ENCODE data around the gene KEL. TPM values are rescaled to one million over a fixed set of nuclear protein-coding genes. Genes with fewer than 3 reads are reported as not detected.

KEL gene
- total RNA-seq, 1 experiment from 2014 or later, result not detected

- Histone ChIP-seq H4K20me1 (ENCODE audit: insufficient read depth, low read depth, low read length) (no peaks in the 10 kb centered on the region), H3K9ac (ENCODE audit: low read length) (no peak overlapping the region), H3K9me2 (replicated peaks; ENCODE audit: insufficient read depth, low read length) (no peaks in the 10 kb centered on the region), H3K36me3 (ENCODE audit: insufficient read depth, low read length) (no peaks in the 10 kb centered on the region), H3K27ac (ENCODE audit: low read length) (no peak overlapping the region), H3K27me3 (ENCODE audit: low read length) (no peaks in the 10 kb centered on the region), H3K4me1 (ENCODE audit: low read length) (peaks cover 13% of the 10 kb centered on the region), H3K4me3 (ENCODE audit: low read length) (no peak overlapping the region), H2AFZ (ENCODE audit: low read length) (no peak overlapping the region), H3K79me2 (ENCODE audit: low read length) (no peaks in the 10 kb centered on the region), H3K9me3 (ENCODE audit: low read length) (no peaks in the 10 kb centered on the region), H3K4me2 (ENCODE audit: low read depth, low read length, poor library complexity, severe bottlenecking) (no peak overlapping the region)
- no peak for DNase-seq
Measured at GRCh38 chr7:142930126-142930730, 31.9 kb downstream of the KEL start.

GRCh38 chr7:142927949-142928348, 34.2 kb downstream of the KEL start:
- Histone ChIP-seq H3K4me2 (ENCODE audit: low read depth, low read length, poor library complexity, severe bottlenecking) (no peak overlapping the region), H3K4me3 (ENCODE audit: low read length) (no peak overlapping the region), H3K27me3 (ENCODE audit: low read length) (no peaks in the 10 kb centered on the region), H3K9me2 (replicated peaks; ENCODE audit: insufficient read depth, low read length) (no peaks in the 10 kb centered on the region), H3K9me3 (ENCODE audit: low read length) (no peaks in the 10 kb centered on the region), H3K27ac (ENCODE audit: low read length) (no peak overlapping the region), H2AFZ (ENCODE audit: low read length) (no peak overlapping the region), H3K9ac (ENCODE audit: low read length) (no peak overlapping the region), H3K4me1 (ENCODE audit: low read length) (peaks cover 13% of the 10 kb centered on the region), H4K20me1 (ENCODE audit: insufficient read depth, low read depth, low read length) (no peaks in the 10 kb centered on the region), H3K36me3 (ENCODE audit: insufficient read depth, low read length) (no peaks in the 10 kb centered on the region), H3K79me2 (ENCODE audit: low read length) (no peaks in the 10 kb centered on the region)
- DNase-seq, result no peak

GRCh38 chr7:142927085-142927745, 34.9 kb downstream of the KEL start:
- no peak overlapping the region for H3K27ac ChIP-seq (ENCODE audit: low read length)
- H4K20me1 ChIP-seq (ENCODE audit: insufficient read depth, low read depth, low read length), result no peaks in the 10 kb centered on the region
- H2AFZ ChIP-seq (ENCODE audit: low read length), result 0 out of 2 replicates have a peak overlapping the region, but pooled peaks have one; percentile 63
- H3K4me3 ChIP-seq (ENCODE audit: low read length), result no peak overlapping the region
- H3K4me1 ChIP-seq (ENCODE audit: low read length), result peaks cover 13% of the 10 kb centered on the region
- peak overlapping the region; percentile 27 for H3K4me2 ChIP-seq (ENCODE audit: low read depth, low read length, poor library complexity, severe bottlenecking)
- no peaks in the 10 kb centered on the region for H3K79me2 ChIP-seq (ENCODE audit: low read length)
- DNase-seq, result peak; percentile 53
- H3K9ac ChIP-seq (ENCODE audit: low read length), result no peak overlapping the region
- H3K36me3 ChIP-seq (ENCODE audit: insufficient read depth, low read length), result no peaks in the 10 kb centered on the region
- no peaks in the 10 kb centered on the region for H3K9me3 ChIP-seq (ENCODE audit: low read length)
- no peaks in the 10 kb centered on the region for H3K9me2 ChIP-seq (replicated peaks; ENCODE audit: insufficient read depth, low read length)
- no peaks in the 10 kb centered on the region for H3K27me3 ChIP-seq (ENCODE audit: low read length)

GRCh38 chr7:142925413-142925812, 36.8 kb downstream of the KEL start:
- Histone ChIP-seq H3K36me3 (ENCODE audit: insufficient read depth, low read length) (no peaks in the 10 kb centered on the region), H3K27me3 (ENCODE audit: low read length) (no peaks in the 10 kb centered on the region), H3K9me2 (replicated peaks; ENCODE audit: insufficient read depth, low read length) (no peaks in the 10 kb centered on the region), H4K20me1 (ENCODE audit: insufficient read depth, low read depth, low read length) (no peaks in the 10 kb centered on the region), H3K4me3 (ENCODE audit: low read length) (no peak overlapping the region), H3K9ac (ENCODE audit: low read length) (no peak overlapping the region), H3K79me2 (ENCODE audit: low read length) (no peaks in the 10 kb centered on the region), H3K9me3 (ENCODE audit: low read length) (no peaks in the 10 kb centered on the region), H3K4me2 (ENCODE audit: low read depth, low read length, poor library complexity, severe bottlenecking) (no peak overlapping the region), H3K27ac (ENCODE audit: low read length) (no peak overlapping the region), H2AFZ (ENCODE audit: low read length) (no peak overlapping the region), H3K4me1 (ENCODE audit: low read length) (peaks cover 13% of the 10 kb centered on the region)
- DNase-seq, result peak; percentile 77

GRCh38 chr7:142923391-142923790, 38.8 kb downstream of the KEL start:
- H2AFZ ChIP-seq (ENCODE audit: low read length), result no peak overlapping the region
- no peaks in the 10 kb centered on the region for H3K27me3 ChIP-seq (ENCODE audit: low read length)
- H3K4me3 ChIP-seq (ENCODE audit: low read length), result no peak overlapping the region
- H3K4me2 ChIP-seq (ENCODE audit: low read depth, low read length, poor library complexity, severe bottlenecking), result no peak overlapping the region
- no peak overlapping the region for H3K9ac ChIP-seq (ENCODE audit: low read length)
- H3K36me3 ChIP-seq (ENCODE audit: insufficient read depth, low read length), result no peaks in the 10 kb centered on the region
- H3K4me1 ChIP-seq (ENCODE audit: low read length), result peaks cover 13% of the 10 kb centered on the region
- no peaks in the 10 kb centered on the region for H3K9me2 ChIP-seq (replicated peaks; ENCODE audit: insufficient read depth, low read length)
- H4K20me1 ChIP-seq (ENCODE audit: insufficient read depth, low read depth, low read length), result no peaks in the 10 kb centered on the region
- H3K27ac ChIP-seq (ENCODE audit: low read length), result no peak overlapping the region
- DNase-seq, result no peak
- no peaks in the 10 kb centered on the region for H3K79me2 ChIP-seq (ENCODE audit: low read length)
- no peaks in the 10 kb centered on the region for H3K9me3 ChIP-seq (ENCODE audit: low read length)

GRCh38 chr7:142919656-142920055, 42.5 kb downstream of the KEL start:
- Histone ChIP-seq H3K9me2 (replicated peaks; ENCODE audit: insufficient read depth, low read length) (no peaks in the 10 kb centered on the region), H3K4me1 (ENCODE audit: low read length) (no peaks in the 10 kb centered on the region), H4K20me1 (ENCODE audit: insufficient read depth, low read depth, low read length) (no peaks in the 10 kb centered on the region), H3K4me2 (ENCODE audit: low read depth, low read length, poor library complexity, severe bottlenecking) (no peak overlapping the region), H3K79me2 (ENCODE audit: low read length) (no peaks in the 10 kb centered on the region), H3K27ac (ENCODE audit: low read length) (no peak overlapping the region), H3K27me3 (ENCODE audit: low read length) (no peaks in the 10 kb centered on the region), H3K36me3 (ENCODE audit: insufficient read depth, low read length) (no peaks in the 10 kb centered on the region), H3K9ac (ENCODE audit: low read length) (no peak overlapping the region), H3K9me3 (ENCODE audit: low read length) (no peaks in the 10 kb centered on the region), H3K4me3 (ENCODE audit: low read length) (no peak overlapping the region), H2AFZ (ENCODE audit: low read length) (no peak overlapping the region)
- peak; percentile 34 for DNase-seq

GRCh38 chr7:142918901-142919300, 43.3 kb downstream of the KEL start:
- H3K79me2 ChIP-seq (ENCODE audit: low read length), result no peaks in the 10 kb centered on the region
- peak; percentile 32 for DNase-seq
- no peak overlapping the region for H2AFZ ChIP-seq (ENCODE audit: low read length)
- no peaks in the 10 kb centered on the region for H3K9me2 ChIP-seq (replicated peaks; ENCODE audit: insufficient read depth, low read length)
- H3K27me3 ChIP-seq (ENCODE audit: low read length), result no peaks in the 10 kb centered on the region
- no peaks in the 10 kb centered on the region for H3K9me3 ChIP-seq (ENCODE audit: low read length)
- no peak overlapping the region for H3K27ac ChIP-seq (ENCODE audit: low read length)
- H3K4me3 ChIP-seq (ENCODE audit: low read length), result no peak overlapping the region
- no peaks in the 10 kb centered on the region for H3K4me1 ChIP-seq (ENCODE audit: low read length)
- H3K4me2 ChIP-seq (ENCODE audit: low read depth, low read length, poor library complexity, severe bottlenecking), result no peak overlapping the region
- H3K36me3 ChIP-seq (ENCODE audit: insufficient read depth, low read length), result no peaks in the 10 kb centered on the region
- H4K20me1 ChIP-seq (ENCODE audit: insufficient read depth, low read depth, low read length), result no peaks in the 10 kb centered on the region
- H3K9ac ChIP-seq (ENCODE audit: low read length), result no peak overlapping the region

- no peak overlapping the region for H2AFZ ChIP-seq (ENCODE audit: low read length)
- H3K79me2 ChIP-seq (ENCODE audit: low read length), result no peaks in the 10 kb centered on the region
- peak; percentile 16 for DNase-seq
- no peak overlapping the region for H3K9ac ChIP-seq (ENCODE audit: low read length)
- no peaks in the 10 kb centered on the region for H3K27me3 ChIP-seq (ENCODE audit: low read length)
- no peaks in the 10 kb centered on the region for H3K9me3 ChIP-seq (ENCODE audit: low read length)
- H3K4me2 ChIP-seq (ENCODE audit: low read depth, low read length, poor library complexity, severe bottlenecking), result no peak overlapping the region
- no peak overlapping the region for H3K4me3 ChIP-seq (ENCODE audit: low read length)
- no peaks in the 10 kb centered on the region for H4K20me1 ChIP-seq (ENCODE audit: insufficient read depth, low read depth, low read length)
- H3K27ac ChIP-seq (ENCODE audit: low read length), result no peak overlapping the region
- no peaks in the 10 kb centered on the region for H3K4me1 ChIP-seq (ENCODE audit: low read length)
- H3K36me3 ChIP-seq (ENCODE audit: insufficient read depth, low read length), result no peaks in the 10 kb centered on the region
- no peaks in the 10 kb centered on the region for H3K9me2 ChIP-seq (replicated peaks; ENCODE audit: insufficient read depth, low read length)
Measured at GRCh38 chr7:142917447-142917846, 44.7 kb downstream of the KEL start.
